ENCODE results near the gene SLC25A13.

The SLC25A13 gene

GRCh38 chr7:96136600-96137239, 185.2 kb downstream of the SLC25A13 start:
- TF ChIP-seq SIN3A (IDR thresholded peaks at IDR 0.05; ENCODE audit: borderline replicate concordance, insufficient read depth, low read length) = no peak
- no peak for TF ChIP-seq REST (IDR thresholded peaks at IDR 0.05; ENCODE audit: insufficient read depth in 1 of 2, low read depth in 2 of 2, low read length in 2 of 2)
- no peak for TF ChIP-seq FOXP2 (optimal IDR thresholded peaks at IDR 0.05; ENCODE audit: borderline replicate concordance, extremely low read depth, extremely low read length, insufficient read depth)
- no peak for TF ChIP-seq POLR2AphosphoS5 (IDR thresholded peaks at IDR 0.05; ENCODE audit: low read depth, low read length)
- TF ChIP-seq TAF1 (IDR thresholded peaks at IDR 0.05; ENCODE audit: borderline replicate concordance, insufficient read depth, low read length) = no peak

GRCh38 chr7:96135241-96135640, 186.7 kb downstream of the SLC25A13 start:
- TF ChIP-seq SIN3A (IDR thresholded peaks at IDR 0.05; ENCODE audit: borderline replicate concordance, insufficient read depth, low read length) (no peak), FOXP2 (optimal IDR thresholded peaks at IDR 0.05; ENCODE audit: borderline replicate concordance, extremely low read depth, extremely low read length, insufficient read depth) (no peak), TAF1 (IDR thresholded peaks at IDR 0.05; ENCODE audit: borderline replicate concordance, insufficient read depth, low read length) (no peak), POLR2AphosphoS5 (IDR thresholded peaks at IDR 0.05; ENCODE audit: low read depth, low read length) (no peak), REST (IDR thresholded peaks at IDR 0.05; ENCODE audit: insufficient read depth in 1 of 2, low read depth in 2 of 2, low read length in 2 of 2) (no peak)

- TF ChIP-seq FOXP2 (optimal IDR thresholded peaks at IDR 0.05; ENCODE audit: borderline replicate concordance, extremely low read depth, extremely low read length, insufficient read depth) (no peak), TAF1 (IDR thresholded peaks at IDR 0.05; ENCODE audit: borderline replicate concordance, insufficient read depth, low read length) (no peak), SIN3A (IDR thresholded peaks at IDR 0.05; ENCODE audit: borderline replicate concordance, insufficient read depth, low read length) (no peak), REST (IDR thresholded peaks at IDR 0.05; ENCODE audit: insufficient read depth in 1 of 2, low read depth in 2 of 2, low read length in 2 of 2) (no peak), POLR2AphosphoS5 (IDR thresholded peaks at IDR 0.05; ENCODE audit: low read depth, low read length) (no peak)
These were observed 190.4 kb downstream of the SLC25A13 start for GRCh38 chr7:96131525-96131924.

- TF ChIP-seq SIN3A (IDR thresholded peaks at IDR 0.05; ENCODE audit: borderline replicate concordance, insufficient read depth, low read length) = no peak
- TF ChIP-seq TAF1 (IDR thresholded peaks at IDR 0.05; ENCODE audit: borderline replicate concordance, insufficient read depth, low read length) = no peak
- no peak for TF ChIP-seq REST (IDR thresholded peaks at IDR 0.05; ENCODE audit: insufficient read depth in 1 of 2, low read depth in 2 of 2, low read length in 2 of 2)
- TF ChIP-seq POLR2AphosphoS5 (IDR thresholded peaks at IDR 0.05; ENCODE audit: low read depth, low read length) = no peak
- TF ChIP-seq FOXP2 (optimal IDR thresholded peaks at IDR 0.05; ENCODE audit: borderline replicate concordance, extremely low read depth, extremely low read length, insufficient read depth) = no peak
These were observed 194.2 kb downstream of the SLC25A13 start for GRCh38 chr7:96127746-96128145.

All from PFSK-1 (cell line).